Vagina (tissue), 2 donors: ENCODE data around the gene MYO15B.

Source experiments
- POLR2A ChIP-seq, 2 donors: fragments of 450-650 bp; IDR thresholded peaks; one replicate each; pipeline ENCODE4 v1.6.1; 2017; ENCODE audit warnings: antibody characterized with exemption in 2 of 2, mild to moderate bottlenecking in 2 of 2, moderate library complexity in 2 of 2
- POLR2AphosphoS5 ChIP-seq, 2 donors: sonication (generic); formaldehyde crosslinking; IDR thresholded peaks; one replicate each; pipeline ENCODE4 v1.9.0; 2017; ENCODE audit warnings: antibody characterized with exemption in 2 of 2, mild to moderate bottlenecking in 2 of 2, low read depth in 1 of 2; ENCODE audit not compliant: insufficient read depth in 1 of 2
- TF ChIP-seq, protein P1 (sequence below), 3 experiments: fragments of 450-650 bp in 2 of 3; fragments of 200-600 bp in 1 of 3; sonication (generic) in 1 of 3; IDR thresholded peaks; one replicate each; pipeline ENCODE4 v1.5.1; 2017 to 2019; ENCODE audit warnings: antibody characterized with exemption in 3 of 3, mild to moderate bottlenecking in 2 of 3, moderate library complexity in 2 of 3

DNA sequence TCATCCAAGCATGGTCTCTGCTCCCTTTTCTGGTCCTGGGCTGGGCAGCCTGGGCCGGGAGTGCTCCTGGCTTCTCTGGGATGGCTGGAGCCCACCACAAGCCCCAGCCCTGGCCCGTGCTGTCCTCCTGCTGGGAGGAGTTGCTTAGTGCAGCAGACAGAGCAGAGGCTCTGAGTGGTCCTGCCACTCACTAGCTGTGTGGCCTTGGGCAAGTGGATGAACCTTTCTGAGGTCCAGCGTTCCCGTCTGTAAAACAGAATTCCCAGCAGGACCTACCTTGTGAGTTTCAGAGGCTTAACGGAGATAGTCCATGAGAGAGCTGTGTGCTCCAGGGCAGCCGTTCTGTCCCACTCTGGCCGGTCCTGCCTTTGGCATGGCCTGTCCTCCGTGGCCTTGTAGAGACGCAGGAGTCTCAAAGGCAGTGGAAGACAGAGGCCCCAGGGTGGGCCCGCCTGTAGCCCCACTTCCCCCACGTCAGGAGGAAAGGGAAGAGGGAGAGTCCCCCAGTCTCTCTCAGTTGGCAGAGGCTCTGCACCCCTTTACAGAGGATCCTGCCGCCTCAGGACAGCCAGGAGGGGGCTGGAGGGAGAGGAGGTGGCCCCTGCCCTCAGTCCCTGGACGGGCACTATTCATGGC, 7.8 kb downstream of the MYO15B start:
- TF ChIP-seq, protein P1, sequence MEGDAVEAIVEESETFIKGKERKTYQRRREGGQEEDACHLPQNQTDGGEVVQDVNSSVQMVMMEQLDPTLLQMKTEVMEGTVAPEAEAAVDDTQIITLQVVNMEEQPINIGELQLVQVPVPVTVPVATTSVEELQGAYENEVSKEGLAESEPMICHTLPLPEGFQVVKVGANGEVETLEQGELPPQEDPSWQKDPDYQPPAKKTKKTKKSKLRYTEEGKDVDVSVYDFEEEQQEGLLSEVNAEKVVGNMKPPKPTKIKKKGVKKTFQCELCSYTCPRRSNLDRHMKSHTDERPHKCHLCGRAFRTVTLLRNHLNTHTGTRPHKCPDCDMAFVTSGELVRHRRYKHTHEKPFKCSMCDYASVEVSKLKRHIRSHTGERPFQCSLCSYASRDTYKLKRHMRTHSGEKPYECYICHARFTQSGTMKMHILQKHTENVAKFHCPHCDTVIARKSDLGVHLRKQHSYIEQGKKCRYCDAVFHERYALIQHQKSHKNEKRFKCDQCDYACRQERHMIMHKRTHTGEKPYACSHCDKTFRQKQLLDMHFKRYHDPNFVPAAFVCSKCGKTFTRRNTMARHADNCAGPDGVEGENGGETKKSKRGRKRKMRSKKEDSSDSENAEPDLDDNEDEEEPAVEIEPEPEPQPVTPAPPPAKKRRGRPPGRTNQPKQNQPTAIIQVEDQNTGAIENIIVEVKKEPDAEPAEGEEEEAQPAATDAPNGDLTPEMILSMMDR (IDR thresholded peaks at IDR 0.05) = no peak
- TF ChIP-seq POLR2AphosphoS5 (IDR thresholded peaks at IDR 0.05; ENCODE audit: insufficient read depth in 1 of 2, low read depth in 1 of 2) (no peak), POLR2A (IDR thresholded peaks at IDR 0.05) (no peak)
